Testis (tissue), 2 donors: ENCODE measurements around the gene EIF4B.

Experiments used
- POLR2A ChIP-seq: fragments of 450-650 bp; IDR thresholded peaks from one replicate; pipeline ENCODE4 v1.6.1; 2017; ENCODE audit warnings: antibody characterized with exemption, mild to moderate bottlenecking, moderate library complexity
- TF ChIP-seq, protein P1 (sequence below), 3 experiments: fragments of 450-650 bp in 2 of 3; fragments of 200-600 bp in 1 of 3; sonication (generic) in 1 of 3; IDR thresholded peaks; one replicate each; pipeline ENCODE4 v1.5.1; 2016 to 2019; ENCODE audit warnings: antibody characterized with exemption in 3 of 3, mild to moderate bottlenecking in 2 of 3, moderate library complexity in 1 of 3

DNA sequence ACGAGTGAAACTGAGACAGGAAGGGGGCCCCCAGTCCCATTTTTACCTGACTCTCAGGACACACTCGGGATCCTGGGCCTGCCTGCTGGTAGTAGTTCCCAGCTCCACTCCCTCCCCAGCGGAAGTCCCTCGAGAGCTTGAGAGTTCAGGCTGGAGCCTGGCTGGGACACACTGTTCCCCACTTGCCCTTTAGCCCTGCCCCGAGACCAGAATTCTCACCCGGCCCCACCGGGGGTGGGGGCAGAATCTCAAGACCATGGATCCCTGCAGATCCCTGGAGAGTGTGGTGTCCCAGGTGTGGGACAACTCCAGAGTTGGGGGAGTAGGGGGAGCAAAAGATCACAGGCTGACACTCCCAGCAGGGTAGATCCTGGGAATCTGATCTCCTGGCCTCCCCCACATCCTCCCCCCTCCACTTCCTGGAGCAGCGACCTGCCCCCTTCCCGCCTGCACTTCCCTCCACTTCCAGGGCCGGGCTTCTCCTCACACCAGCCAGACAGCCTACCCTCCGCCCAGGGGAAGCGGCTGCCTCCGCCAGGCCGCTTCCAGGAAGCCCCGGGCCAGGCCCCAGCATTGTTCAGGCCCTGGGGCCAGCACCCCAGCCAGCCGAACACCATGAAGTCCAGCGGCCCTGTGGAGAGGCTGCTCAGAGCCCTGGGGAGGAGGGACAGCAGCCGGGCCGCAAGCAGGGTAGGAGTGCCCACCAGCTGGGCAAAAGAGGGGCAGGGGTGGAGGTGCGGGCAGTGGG lies 43.5 kb downstream of the EIF4B start, which contains the start of gene TNS2:
- TF ChIP-seq, protein P1, sequence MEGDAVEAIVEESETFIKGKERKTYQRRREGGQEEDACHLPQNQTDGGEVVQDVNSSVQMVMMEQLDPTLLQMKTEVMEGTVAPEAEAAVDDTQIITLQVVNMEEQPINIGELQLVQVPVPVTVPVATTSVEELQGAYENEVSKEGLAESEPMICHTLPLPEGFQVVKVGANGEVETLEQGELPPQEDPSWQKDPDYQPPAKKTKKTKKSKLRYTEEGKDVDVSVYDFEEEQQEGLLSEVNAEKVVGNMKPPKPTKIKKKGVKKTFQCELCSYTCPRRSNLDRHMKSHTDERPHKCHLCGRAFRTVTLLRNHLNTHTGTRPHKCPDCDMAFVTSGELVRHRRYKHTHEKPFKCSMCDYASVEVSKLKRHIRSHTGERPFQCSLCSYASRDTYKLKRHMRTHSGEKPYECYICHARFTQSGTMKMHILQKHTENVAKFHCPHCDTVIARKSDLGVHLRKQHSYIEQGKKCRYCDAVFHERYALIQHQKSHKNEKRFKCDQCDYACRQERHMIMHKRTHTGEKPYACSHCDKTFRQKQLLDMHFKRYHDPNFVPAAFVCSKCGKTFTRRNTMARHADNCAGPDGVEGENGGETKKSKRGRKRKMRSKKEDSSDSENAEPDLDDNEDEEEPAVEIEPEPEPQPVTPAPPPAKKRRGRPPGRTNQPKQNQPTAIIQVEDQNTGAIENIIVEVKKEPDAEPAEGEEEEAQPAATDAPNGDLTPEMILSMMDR (IDR thresholded peaks at IDR 0.05), result no peak
- no peak for TF ChIP-seq POLR2A
